K562 (cell line): ENCODE measurements around the gene IFFO2. TPM values are rescaled to one million over a fixed set of nuclear protein-coding genes. Genes with fewer than 3 reads are reported as not detected.

ENCODE experiments used
- ATAC-seq: fragments of 200-7000 bp; cut with Tn5 transposase; 3 replicates; pipeline ENCODE4 v1.9.1; 2020; ENCODE audit warnings: moderate library complexity
- BruUV-seq: library from RNA; stranded (reverse); fragments of 400-500 nt; replicated peaks from 2 replicates; lab custom pipeline; 2021; lab: Mats Ljungman, UMichigan
- CTCF ChIA-PET: fragments of 300-600 bp; formaldehyde crosslinking; extraction: SDS; loops from one replicate; lab custom pipeline; 2021; ENCODE audit warnings: low intra/inter-chr PET ratio; lab: Yijun Ruan, JAX
- POLR2A ChIA-PET: fragments of 300-600, 350-650 bp; sonication (Branson Sonifier 250); formaldehyde crosslinking; extraction: SDS; loops from one replicate; lab custom pipeline; 2021; ENCODE audit warnings: antibody characterized with exemption, inconsistent platforms; lab: Yijun Ruan, JAX
- DNase-seq, 4 experiments: peaks; one replicate each; pipeline versions ENCODE4 v3.0.0 to v3.0.0-alpha.2; 2011 to 2018; ENCODE audit warnings: low spot score in 3 of 4, mixed read lengths in 3 of 4; ENCODE audit errors: extremely low read depth in 1 of 4
- FAIRE-seq: peaks from 2 replicates; lab custom pipeline; 2011; peaks lifted over from hg19 to GRCh38; lab: Jason Lieb, UNC
- H2AFZ ChIP-seq: 2 replicates; pipeline ENCODE4 v1.6.0; 2011; ENCODE audit warnings: low read depth, low read length, control low read depth, inconsistent platforms
- H3K27ac ChIP-seq: fragments of 200-600 bp; 3 replicates; pipeline ENCODE4 v1.8.0; 2011; ENCODE audit warnings: low read depth, mild to moderate bottlenecking, control low read depth, inconsistent platforms, low read length, moderate library complexity, mixed read lengths; ENCODE audit errors: extremely low read depth
- H3K27me3 ChIP-seq, 2 experiments: fragments of 300-600 bp in 1 of 2; 2 replicates in 1 of 2; 3 replicates in 1 of 2; pipeline versions ENCODE4 v1.6.0 to v1.8.0; 2011; ENCODE audit warnings: inconsistent platforms in 2 of 2, low read length in 2 of 2, mild to moderate bottlenecking in 1 of 2, mixed read lengths in 1 of 2, moderate library complexity in 1 of 2; ENCODE audit not compliant: control insufficient read depth in 2 of 2, insufficient read depth in 2 of 2
- H3K36me3 ChIP-seq: fragments of 300-600 bp; 3 replicates; pipeline ENCODE4 v1.8.0; 2011; ENCODE audit warnings: mild to moderate bottlenecking, low read length, inconsistent platforms; ENCODE audit not compliant: control insufficient read depth, insufficient read depth
- H3K4me1 ChIP-seq, 2 experiments: fragments of 200-600 bp in 1 of 2; replicated peaks in 1 of 2; 2 replicates in 1 of 2; 3 replicates in 1 of 2; pipeline versions ENCODE4 v1.5.1 to v1.8.0; 2011; ENCODE audit warnings: inconsistent platforms in 2 of 2, low read length in 2 of 2, mild to moderate bottlenecking in 1 of 2, mixed read lengths in 1 of 2, moderate library complexity in 1 of 2; ENCODE audit not compliant: control insufficient read depth in 2 of 2, insufficient read depth in 2 of 2
- H3K4me2 ChIP-seq: 2 replicates; pipeline ENCODE4 v1.6.1; 2011; ENCODE audit warnings: low read length, control low read depth, inconsistent platforms, mixed read lengths; ENCODE audit not compliant: insufficient read depth
- H3K4me3 ChIP-seq: fragments of 200-600 bp; sonication (generic), shearing (Covaris generic); 2 replicates; pipeline ENCODE4 v1.5.1; 2016; ENCODE audit warnings: control low read depth, inconsistent platforms
- H3K79me2 ChIP-seq: fragments of 200-600 bp; 3 replicates; pipeline ENCODE4 v1.8.0; 2011; ENCODE audit warnings: low read length, inconsistent platforms; ENCODE audit not compliant: control insufficient read depth, insufficient read depth
- H3K9ac ChIP-seq, 2 experiments: 2 replicates each; pipeline versions ENCODE4 v1.6.0 to v1.6.1; 2011; ENCODE audit warnings: low read depth in 2 of 2, low read length in 2 of 2, control low read depth in 1 of 2, inconsistent platforms in 1 of 2, mild to moderate bottlenecking in 1 of 2, mixed read lengths in 1 of 2; ENCODE audit not compliant: insufficient read depth in 1 of 2
- H3K9me1 ChIP-seq: one replicate; pipeline ENCODE4 v1.6.0; 2011; ENCODE audit warnings: inconsistent platforms, mild to moderate bottlenecking, low read length, moderate library complexity; ENCODE audit not compliant: control insufficient read depth, insufficient read depth
- H3K9me3 ChIP-seq: replicated peaks from 2 replicates; pipeline ENCODE4 v1.5.1; 2011; ENCODE audit warnings: low read depth, low read length, inconsistent platforms; ENCODE audit not compliant: control insufficient read depth, insufficient read depth
- H4K20me1 ChIP-seq: replicated peaks from 2 replicates; pipeline ENCODE4 v1.6.1; 2011; ENCODE audit warnings: low read length, inconsistent platforms, mixed read lengths; ENCODE audit not compliant: control insufficient read depth, insufficient read depth
- BHLHE40 ChIP-seq: IDR thresholded peaks from 2 replicates; pipeline ENCODE4 v1.6.1; 2011; ENCODE audit warnings: low read length, improper control_type of control experiment
- GTF2A2 ChIP-seq: IDR thresholded peaks from 2 replicates; pipeline ENCODE4 v1.6.1; 2016; ENCODE audit warnings: mild to moderate bottlenecking, missing genetic modification characterization, missing compliant biosample characterization
- ID3 ChIP-seq, 2 experiments: fragments of 250-450 bp in 1 of 2; fragments of 450-650 bp in 1 of 2; sonication (Bioruptor Pico) in 1 of 2; IDR thresholded peaks; 2 replicates each; pipeline versions ENCODE4 v1.6.1 to v1.8.0; 2016 to 2021; ENCODE audit warnings: mild to moderate bottlenecking in 2 of 2, moderate library complexity in 2 of 2, missing compliant biosample characterization in 1 of 2, missing genetic modification characterization in 1 of 2
- KAT7 ChIP-seq: sonication (generic); formaldehyde crosslinking; IDR thresholded peaks from 2 replicates; pipeline ENCODE4 v1.8.0; 2022; ENCODE audit warnings: missing genetic modification reagents, mild to moderate bottlenecking, borderline replicate concordance
- PCBP1 ChIP-seq: fragments of 200-400 bp; formaldehyde crosslinking; IDR thresholded peaks from 2 replicates; pipeline ENCODE4 v1.6.1; 2018; ENCODE audit warnings: mild to moderate bottlenecking, low read depth, low read length; ENCODE audit not compliant: poor library complexity, severe bottlenecking
- RB1 ChIP-seq: fragments of 450-650 bp; IDR thresholded peaks from 2 replicates; pipeline ENCODE4 v1.6.1; 2017; ENCODE audit warnings: low read depth, mild to moderate bottlenecking
- RCOR1 ChIP-seq, 2 experiments: IDR thresholded peaks; 2 replicates each; pipeline ENCODE4 v1.6.1; 2012; ENCODE audit warnings: low read depth in 2 of 2, low read length in 2 of 2, borderline replicate concordance in 1 of 2, improper control_type of control experiment in 1 of 2
- REST ChIP-seq, 2 experiments: fragments of 450-650 bp; formaldehyde crosslinking in 1 of 2; IDR thresholded peaks; 2 replicates each; pipeline versions ENCODE4 v1.4.0 to v1.6.1; 2014 to 2020; ENCODE audit warnings: mild to moderate bottlenecking in 2 of 2, borderline replicate concordance in 1 of 2, low read depth in 1 of 2
- ZNF143 ChIP-seq: sonication (generic); formaldehyde crosslinking; IDR thresholded peaks from 2 replicates; pipeline ENCODE4 v1.9.0; 2022; ENCODE audit warnings: mild to moderate bottlenecking, missing genetic modification reagents
- ZNF263 ChIP-seq: sonication (generic); formaldehyde crosslinking; IDR thresholded peaks from 2 replicates; pipeline ENCODE4 v1.8.0; 2022; ENCODE audit warnings: mild to moderate bottlenecking, missing genetic modification reagents, borderline replicate concordance
- ZNF431 ChIP-seq: sonication (generic); formaldehyde crosslinking; IDR thresholded peaks from 2 replicates; pipeline ENCODE4 v1.8.0; 2022; ENCODE audit warnings: mild to moderate bottlenecking, missing genetic modification reagents
- WGBS: fragments of 100-300 bp; shearing (Covaris generic); methylation state at CpG from one replicate; pipeline ENCODE4 v1.1.6; 2016; ENCODE audit warnings: low coverage, mixed read lengths; ENCODE audit not compliant: insufficient coverage; ENCODE audit errors: missing lambda C conversion rate; 5-methylcytosine and 5-hydroxymethylcytosine counted together
- in situ Hi-C: fragments of 300-500 bp; cut with MboI; formaldehyde crosslinking; loops from 4 replicates; pipeline ENCODE4 v1.15.0; 2018; ENCODE audit warnings: inconsistent platforms, mixed read lengths
- intact Hi-C: fragments of 100-400 bp; cut with micrococcal nuclease; formaldehyde crosslinking; loops from 2 replicates; pipeline ENCODE4 v1.14.2; 2022
- polyA plus RNA-seq, 8 experiments: library from polyadenylated mRNA; depleted of rRNA in 4 of 8; stranded (reverse) in 5 of 8; unstranded in 3 of 8; fragments of >200 nt; fragmentation: Nextera tagmentation in 2 of 8; fragmentation: Illumina TruSeq in 1 of 8; extraction: Ambion mirVana in 2 of 8; extraction: Trizol in 1 of 8; gene quantifications; 2 replicates each; pipeline versions ENCODE4 v1.2.1 to v1.2.3, GENCODE V29; 2011 to 2014; ENCODE audit warnings: inconsistent platforms in 1 of 8, missing spikeins in 1 of 8
- total RNA-seq, 7 experiments: library from RNA; depleted of rRNA in 6 of 7; stranded (reverse); fragments of >200 nt in 6 of 7; fragmentation: Illumina TruSeq in 2 of 7; extraction: Trizol in 2 of 7; gene quantifications; 2 replicates each; pipeline versions ENCODE4 v1.2.1 to v1.2.3, GENCODE V29; 2011 to 2021; ENCODE audit warnings: low replicate concordance in 1 of 7

The IFFO2 gene
- total and polyA plus RNA-seq, 9 of the 15 experiments (the other 6 are each of a cell fraction or from before 2014, with no cell fraction given), result 0.15 to 1.0 (median 0.44) TPM; not detected in 2

- H2AFZ ChIP-seq, result no peak overlapping the region
- peak; percentile 99 for FAIRE-seq
- TF ChIP-seq ID3 (CRISPR knock-in tag; IDR thresholded peaks at IDR 0.05) (no peak), ID3 (tag; IDR thresholded peaks at IDR 0.05) (no peak), REST (IDR thresholded peaks at IDR 0.05; ENCODE audit: borderline replicate concordance) (peak; percentile 71; the same call in 1 of the 2 replicates), REST (CRISPR knock-in tag; IDR thresholded peaks at IDR 0.05; ENCODE audit: low read depth) (no peak), GTF2A2 (tag) (no peak), RB1 (0 out of 2 replicates have a peak, but pooled peaks have one; percentile 14), RCOR1 (IDR thresholded peaks at IDR 0.05; ENCODE audit: borderline replicate concordance in 1 of 2, low read depth in 2 of 2, low read length in 2 of 2) (0 out of 4 replicates have a peak, but pooled peaks of 1 of the 2 experiments have one; percentile 23), BHLHE40 (peak; percentile 48; the same call in 1 of the 2 replicates), ZNF431 (CRISPR knock-in tag) (no peak), ZNF143 (CRISPR knock-in tag) (peak; percentile 43), PCBP1 (no peak), ZNF263 (CRISPR knock-in tag) (0 out of 2 replicates have a peak, but pooled peaks have one; percentile 39), KAT7 (CRISPR knock-in tag) (no peak)
Measured at GRCh38 chr1:18875107-18875795, 81.2 kb downstream of the IFFO2 start.

More at GRCh38 chr1:18875107-18875795, 81.2 kb downstream of the IFFO2 start:
- no peaks in the 10 kb centered on the region for H3K9me3 ChIP-seq
- H3K79me2 ChIP-seq, result no peaks in the 10 kb centered on the region
- peak overlapping the region in 1 of 2 experiments; percentile 19; a peak in 1 of 4 replicates for H3K9ac ChIP-seq
- H3K27me3 ChIP-seq, result no peaks in the 10 kb centered on the region; a peak in 1 of 5 replicates
- no peak overlapping the region for H3K4me2 ChIP-seq
- no peak overlapping the region for H3K27ac ChIP-seq
- peaks cover 12% of the 10 kb centered on the region for H4K20me1 ChIP-seq
- ChIA-PET CTCF (interaction anchor here (1.0 to 2.3 kb wide), 5 partner anchors 21 to 278 kb away, joined by 3 to 27 read pairs (median 4); no protein-coding TSS in a partner anchor), POLR2A (interaction anchor here (0.6 to 1.5 kb wide), 5 partner anchors 9 to 299 kb away, joined by 3 to 6 read pairs (median 3); no protein-coding TSS in a partner anchor)
- H3K36me3 ChIP-seq, result no peaks in the 10 kb centered on the region
- H3K9me1 ChIP-seq, result no peaks in the 10 kb centered on the region
- intact Hi-C loops (loop anchor here (1.0 kb wide), 1 partner anchor 278 kb away; no protein-coding TSS in a partner anchor), in situ Hi-C loops (loop anchor here (5.0 kb wide), 1 partner anchor 273 kb away; no protein-coding TSS in a partner anchor)
- DNase-seq, result peak; percentile 92 to 94 (median 92)
- BruUV-seq, result no TSS peak
- peaks cover 0 to 23% of the 10 kb centered on the region in 2 experiments; a peak in 2 of 5 replicates for H3K4me1 ChIP-seq
- no peak overlapping the region for H3K4me3 ChIP-seq
- 22% methylated on average over 20 of the region's 20 CpGs for WGBS
- ATAC-seq, result peak; percentile 98
